ENCODE results near the gene CAPN12. TPM values are rescaled to one million over a fixed set of nuclear protein-coding genes. Genes with fewer than 3 reads are reported as not detected.

CAPN12 gene
- total and polyA plus RNA-seq, 2 experiments from 2014 or later, result 1.3 to 10.9 TPM

DNA sequence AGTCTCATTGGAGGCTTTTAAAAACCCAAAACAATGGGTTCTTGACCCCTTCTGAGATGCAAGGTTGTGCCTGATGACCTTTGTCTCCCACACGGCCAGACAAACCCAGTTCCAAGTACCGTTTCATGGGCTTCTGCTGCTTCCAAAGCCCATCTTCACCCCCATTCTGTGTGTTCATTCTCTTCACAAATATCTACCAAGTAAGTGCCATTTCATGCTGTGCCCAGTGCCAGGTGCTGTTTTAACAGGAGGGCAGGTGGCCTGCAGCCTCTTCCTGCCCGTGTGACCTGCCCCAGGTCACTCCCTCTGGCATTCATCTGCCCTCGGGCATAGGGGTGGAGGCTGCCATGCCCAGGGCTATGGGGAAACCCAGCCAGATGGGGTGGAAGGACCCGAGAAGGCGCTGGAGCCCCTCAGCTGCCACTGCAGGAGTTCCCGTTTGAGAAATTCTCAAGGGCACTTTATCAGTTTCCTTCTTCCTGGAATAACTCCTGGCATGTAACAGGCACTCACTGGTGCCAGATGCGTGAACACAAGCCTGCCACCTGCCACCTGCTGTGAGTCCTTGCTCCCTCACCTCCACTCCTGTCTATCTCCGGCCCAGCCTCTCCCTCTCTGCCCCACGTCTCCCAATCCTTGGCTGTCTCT, 12.5 kb downstream of the CAPN12 start:
- TF ChIP-seq, protein P1, sequence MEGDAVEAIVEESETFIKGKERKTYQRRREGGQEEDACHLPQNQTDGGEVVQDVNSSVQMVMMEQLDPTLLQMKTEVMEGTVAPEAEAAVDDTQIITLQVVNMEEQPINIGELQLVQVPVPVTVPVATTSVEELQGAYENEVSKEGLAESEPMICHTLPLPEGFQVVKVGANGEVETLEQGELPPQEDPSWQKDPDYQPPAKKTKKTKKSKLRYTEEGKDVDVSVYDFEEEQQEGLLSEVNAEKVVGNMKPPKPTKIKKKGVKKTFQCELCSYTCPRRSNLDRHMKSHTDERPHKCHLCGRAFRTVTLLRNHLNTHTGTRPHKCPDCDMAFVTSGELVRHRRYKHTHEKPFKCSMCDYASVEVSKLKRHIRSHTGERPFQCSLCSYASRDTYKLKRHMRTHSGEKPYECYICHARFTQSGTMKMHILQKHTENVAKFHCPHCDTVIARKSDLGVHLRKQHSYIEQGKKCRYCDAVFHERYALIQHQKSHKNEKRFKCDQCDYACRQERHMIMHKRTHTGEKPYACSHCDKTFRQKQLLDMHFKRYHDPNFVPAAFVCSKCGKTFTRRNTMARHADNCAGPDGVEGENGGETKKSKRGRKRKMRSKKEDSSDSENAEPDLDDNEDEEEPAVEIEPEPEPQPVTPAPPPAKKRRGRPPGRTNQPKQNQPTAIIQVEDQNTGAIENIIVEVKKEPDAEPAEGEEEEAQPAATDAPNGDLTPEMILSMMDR (IDR thresholded peaks at IDR 0.05; ENCODE audit: low read depth, low read length), result no peak
- no peaks in the 10 kb centered on the region for H3K27me3 ChIP-seq
- no peak for DNase-seq (ENCODE audit: low read depth in 1 of 2, low spot score in 1 of 2)

DNA sequence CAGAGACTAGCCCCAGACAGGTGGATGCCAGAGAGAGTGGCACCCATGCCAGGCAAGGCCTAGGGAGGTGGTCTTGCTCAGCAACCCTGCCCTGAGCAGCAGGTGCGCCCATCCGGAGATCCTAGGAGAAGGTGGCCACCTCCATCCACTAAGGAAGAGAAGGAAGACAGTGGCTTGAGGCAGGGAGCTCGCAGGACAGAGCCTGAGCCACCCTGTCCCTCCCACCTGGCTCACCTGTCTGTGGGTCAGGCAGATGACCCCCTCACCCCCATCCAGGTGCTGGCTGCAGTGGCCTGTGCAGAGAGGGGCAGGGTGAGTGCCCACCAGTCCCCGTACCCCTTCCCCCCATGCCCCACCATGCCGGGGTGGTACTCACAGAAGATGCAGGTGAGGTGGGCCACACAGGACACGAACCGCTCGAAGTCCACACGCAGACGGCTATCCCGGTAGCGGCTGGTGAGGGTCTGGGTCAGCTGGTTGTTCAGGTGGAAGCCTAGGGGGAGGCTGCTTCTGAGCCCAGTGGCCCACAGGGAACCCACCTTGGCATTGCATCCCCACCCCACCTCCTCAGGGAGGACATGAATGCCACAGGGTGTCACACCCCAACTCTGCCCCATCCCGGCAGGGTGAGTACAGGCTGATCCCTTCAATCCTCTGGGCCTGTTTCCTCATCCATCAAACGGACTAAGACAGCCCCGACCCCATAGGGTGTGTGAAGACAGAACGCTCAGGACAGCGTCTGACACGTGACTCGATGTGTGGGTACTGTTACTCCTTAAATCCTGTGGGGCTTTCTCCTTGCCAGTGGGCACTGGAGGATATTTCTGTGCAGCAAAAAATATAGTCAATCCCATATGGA, 13.3 kb downstream of the CAPN12 start:
- Histone ChIP-seq H3K36me3 (peaks cover 21% of the 10 kb centered on the region), H3K4me1 (ENCODE audit: low read depth) (no peaks in the 10 kb centered on the region), H3K9me3 (ENCODE audit: low read depth) (no peaks in the 10 kb centered on the region), H3K4me3 (no peak overlapping the region), H3K27me3 (no peaks in the 10 kb centered on the region), H3K27ac (peak overlapping the region; percentile 60)
- TF ChIP-seq, protein P1 (IDR thresholded peaks at IDR 0.05; ENCODE audit: low read depth, low read length), result no peak
- DNase-seq (ENCODE audit: low read depth in 1 of 2, low spot score in 1 of 2), result no peak

More for the DNA sequence above, 12.5 kb downstream of the CAPN12 start:
- H3K9me3 ChIP-seq (ENCODE audit: low read depth), result no peaks in the 10 kb centered on the region
- no peak overlapping the region for H3K4me3 ChIP-seq
- H3K36me3 ChIP-seq, result peaks cover 17% of the 10 kb centered on the region
- H3K27ac ChIP-seq, result peak overlapping the region; percentile 60
- no peaks in the 10 kb centered on the region for H3K4me1 ChIP-seq (ENCODE audit: low read depth)

DNA sequence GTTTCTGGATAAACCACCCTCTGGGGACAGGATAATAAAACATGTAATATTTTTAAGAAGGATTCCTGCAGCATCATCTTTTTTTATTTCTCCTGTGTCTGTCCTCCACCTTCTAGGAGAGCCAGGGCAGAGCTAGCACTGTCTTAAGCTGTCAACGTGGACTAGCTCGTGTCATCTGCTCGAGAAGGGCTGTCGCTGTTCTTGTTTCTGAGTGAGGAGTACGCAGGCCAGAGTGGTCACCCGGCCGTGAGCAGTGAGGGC, 13.9 kb downstream of the CAPN12 start:
- Histone ChIP-seq H3K4me3 (no peak overlapping the region), H3K27ac (no peak overlapping the region), H3K4me1 (ENCODE audit: low read depth) (no peaks in the 10 kb centered on the region), H3K36me3 (peaks cover 27% of the 10 kb centered on the region), H3K9me3 (ENCODE audit: low read depth) (no peaks in the 10 kb centered on the region), H3K27me3 (no peaks in the 10 kb centered on the region)
- no peak for DNase-seq (ENCODE audit: low read depth in 1 of 2, low spot score in 1 of 2)
- TF ChIP-seq, protein P1 (IDR thresholded peaks at IDR 0.05; ENCODE audit: low read depth, low read length), result no peak

DNA sequence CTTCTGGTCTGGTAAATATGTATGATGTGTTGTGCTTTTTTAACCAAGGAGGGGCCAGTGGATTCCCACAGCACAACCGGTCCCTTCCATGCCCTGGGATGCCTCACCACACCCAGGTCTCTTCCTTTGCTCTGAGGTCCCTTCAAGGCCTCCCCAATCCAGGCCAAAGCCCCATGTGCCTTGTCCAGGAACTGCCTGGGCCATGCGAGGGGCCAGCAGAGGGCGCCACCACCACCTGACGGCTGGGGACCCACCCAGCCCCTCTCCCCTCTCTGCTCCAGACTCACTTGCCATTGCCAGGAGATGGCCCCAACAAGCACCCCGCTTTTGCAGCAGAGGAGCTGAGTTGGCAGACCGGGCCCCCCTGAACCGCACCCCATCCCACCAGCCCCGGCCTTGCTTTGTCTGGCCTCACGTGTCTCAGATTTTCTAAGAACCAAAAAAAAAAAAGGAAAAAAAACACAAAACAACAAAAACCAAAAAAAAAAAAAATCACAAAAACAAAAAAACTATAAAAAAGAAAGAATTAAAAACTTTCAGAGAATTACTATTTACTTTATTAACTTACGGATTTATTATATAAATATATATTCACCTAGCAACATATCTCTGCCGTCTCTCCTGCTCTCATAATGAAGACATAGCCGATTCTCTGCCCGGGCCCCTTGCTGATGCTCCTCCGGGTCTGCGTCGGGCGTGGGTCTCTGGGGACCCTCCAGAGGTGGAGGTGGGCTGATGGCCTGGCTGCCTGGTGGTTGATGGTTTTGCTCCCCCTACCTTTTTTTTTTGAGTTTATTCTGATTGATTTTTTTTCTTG, 14.4 kb downstream of the CAPN12 start:
- TF ChIP-seq, protein P1 (IDR thresholded peaks at IDR 0.05; ENCODE audit: low read depth, low read length), result peak; percentile 83
- Histone ChIP-seq H3K27ac (peak overlapping the region; percentile 64), H3K36me3 (peaks cover 29% of the 10 kb centered on the region), H3K9me3 (ENCODE audit: low read depth) (no peaks in the 10 kb centered on the region), H3K27me3 (no peaks in the 10 kb centered on the region), H3K4me1 (ENCODE audit: low read depth) (no peaks in the 10 kb centered on the region), H3K4me3 (no peak overlapping the region)
- DNase-seq (ENCODE audit: low read depth in 1 of 2, low spot score in 1 of 2), result peak; percentile 69 to 80

DNA sequence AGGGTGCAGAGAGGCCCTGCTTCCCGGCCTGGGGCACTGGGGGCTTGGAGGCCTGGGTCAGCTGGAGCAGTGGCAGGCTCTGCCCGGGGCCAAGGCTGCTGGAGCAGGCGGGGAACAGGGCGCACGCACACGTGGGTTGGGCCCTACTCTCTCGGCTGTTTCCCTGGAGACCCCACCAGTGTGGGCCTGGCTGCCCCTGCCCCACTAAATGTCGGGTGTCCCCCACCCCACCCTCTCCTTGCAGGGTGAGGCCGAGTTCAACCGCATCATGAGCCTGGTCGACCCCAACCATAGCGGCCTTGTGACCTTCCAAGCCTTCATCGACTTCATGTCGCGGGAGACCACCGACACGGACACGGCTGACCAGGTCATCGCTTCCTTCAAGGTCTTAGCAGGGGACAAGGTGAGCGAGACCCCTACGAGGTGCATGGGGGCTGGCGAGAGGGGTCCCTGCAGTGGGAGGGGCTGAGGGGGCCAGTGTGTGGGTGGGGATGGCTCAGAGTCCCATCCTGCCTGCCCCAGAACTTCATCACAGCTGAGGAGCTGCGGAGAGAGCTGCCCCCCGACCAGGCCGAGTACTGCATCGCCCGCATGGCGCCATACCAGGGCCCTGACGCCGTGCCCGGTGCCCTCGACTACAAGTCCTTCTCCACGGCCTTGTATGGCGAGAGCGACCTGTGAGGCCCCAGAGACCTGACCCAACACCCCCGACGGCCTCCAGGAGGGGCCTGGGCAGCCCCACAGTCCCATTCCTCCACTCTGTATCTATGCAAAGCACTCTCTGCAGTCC, 15.3 kb downstream of the CAPN12 start:
- H3K27me3 ChIP-seq, result no peaks in the 10 kb centered on the region
- TF ChIP-seq, protein P1 (IDR thresholded peaks at IDR 0.05; ENCODE audit: low read depth, low read length), result no peak
- H3K9me3 ChIP-seq (ENCODE audit: low read depth), result no peaks in the 10 kb centered on the region
- H3K27ac ChIP-seq, result peak overlapping the region; percentile 64
- no peak for DNase-seq (ENCODE audit: low read depth in 1 of 2, low spot score in 1 of 2)
- H3K4me1 ChIP-seq (ENCODE audit: low read depth), result no peaks in the 10 kb centered on the region
- peaks cover 36% of the 10 kb centered on the region for H3K36me3 ChIP-seq
- no peak overlapping the region for H3K4me3 ChIP-seq
